Smooth muscle cell (in vitro differentiated cells): ENCODE results near the gene TIAM1. TPM values are rescaled to one million over a fixed set of nuclear protein-coding genes. Genes with fewer than 3 reads are reported as not detected.

ENCODE experiments used
- DNase-seq: peaks from one replicate; lab custom pipeline; 2025; ENCODE audit not compliant: unreplicated experiment; lab: John Stamatoyannopoulos, UW
- H2AFZ ChIP-seq: fragments of 200-600 bp; sonication (generic); 2 replicates; pipeline ENCODE4 v1.6.0; 2016; ENCODE audit warnings: antibody characterized with exemption, low read depth, mild to moderate bottlenecking
- H3F3A ChIP-seq: fragments of 200-600 bp; sonication (generic); 2 replicates; pipeline ENCODE4 v1.6.0; 2017; ENCODE audit warnings: antibody characterized with exemption, low read depth
- H3K27ac ChIP-seq: fragments of 200-600 bp; sonication (generic); 2 replicates; pipeline ENCODE4 v1.5.1; 2016; ENCODE audit warnings: low read depth, mild to moderate bottlenecking
- H3K27me3 ChIP-seq: fragments of 200-600 bp; sonication (generic); 2 replicates; pipeline ENCODE4 v1.6.1; 2016; ENCODE audit warnings: low read depth, mild to moderate bottlenecking
- H3K36me3 ChIP-seq: fragments of 200-600 bp; sonication (generic); 2 replicates; pipeline ENCODE4 v1.5.1; 2016; ENCODE audit warnings: low read depth
- H3K4me1 ChIP-seq: fragments of 200-600 bp; sonication (generic); 2 replicates; pipeline ENCODE4 v1.5.1; 2016; ENCODE audit warnings: low read depth
- H3K4me2 ChIP-seq: fragments of 200-600 bp; sonication (generic); 2 replicates; pipeline ENCODE4 v1.6.0; 2016; ENCODE audit warnings: mild to moderate bottlenecking
- H3K4me3 ChIP-seq: fragments of 200-600 bp; sonication (generic); 2 replicates; pipeline ENCODE4 v1.5.1; 2016; ENCODE audit warnings: mild to moderate bottlenecking
- H3K79me2 ChIP-seq: fragments of 200-600 bp; sonication (generic); 2 replicates; pipeline ENCODE4 v1.6.0; 2016; ENCODE audit warnings: low read depth, mild to moderate bottlenecking
- H3K9ac ChIP-seq: fragments of 200-600 bp; sonication (generic); 2 replicates; pipeline ENCODE4 v1.6.0; 2016; ENCODE audit warnings: low read depth
- H3K9me3 ChIP-seq: fragments of 200-600 bp; sonication (generic); replicated peaks from 2 replicates; pipeline ENCODE4 v1.5.1; 2016; ENCODE audit warnings: low read depth
- H4K20me1 ChIP-seq: fragments of 200-600 bp; sonication (generic); 2 replicates; pipeline ENCODE4 v1.6.0; 2016; ENCODE audit warnings: low read depth
- CTCF ChIP-seq: fragments of 200-600 bp; sonication (generic); IDR thresholded peaks from 2 replicates; pipeline ENCODE4 v1.5.1; 2017; ENCODE audit warnings: borderline replicate concordance, mild to moderate bottlenecking, antibody characterized with exemption; ENCODE audit not compliant: insufficient read depth, poor library complexity, severe bottlenecking
- WGBS: methylation state at CpG from one replicate; pipeline ENCODE4 v1.1.7; 2016; ENCODE audit warnings: low lambda C conversion rate; 5-methylcytosine and 5-hydroxymethylcytosine counted together
- polyA plus RNA-seq: library from polyadenylated mRNA; unstranded; fragments of >200 nt; fragmentation: Nextera tagmentation; extraction: Ambion mirVana; gene quantifications from 2 replicates; pipeline ENCODE4 v1.2.1, GENCODE V29; 2016
- total RNA-seq: library from RNA; depleted of rRNA; stranded (reverse); fragments of >200 nt; gene quantifications from 2 replicates; pipeline ENCODE4 v1.2.3, GENCODE V29; 2014

Gene TIAM1
- total and polyA plus RNA-seq, 2 experiments from 2014 or later: 3.2 to 12.9 TPM

- 94% methylated on average over 6 of the region's 6 CpGs for WGBS
- H3K27me3 ChIP-seq: no peaks in the 10 kb centered on the region
- no peaks in the 10 kb centered on the region for H3F3A ChIP-seq
- H3K4me3 ChIP-seq: no peak overlapping the region
- H3K9ac ChIP-seq: no peak overlapping the region
- H3K4me1 ChIP-seq: no peaks in the 10 kb centered on the region
- no peak overlapping the region for H3K4me2 ChIP-seq
- H2AFZ ChIP-seq: no peak overlapping the region
- no peak for DNase-seq
- H3K9me3 ChIP-seq: no peaks in the 10 kb centered on the region
- H4K20me1 ChIP-seq: no peaks in the 10 kb centered on the region
- no peaks in the 10 kb centered on the region for H3K36me3 ChIP-seq
- H3K27ac ChIP-seq: no peak overlapping the region
- no peak for TF ChIP-seq CTCF
- no peaks in the 10 kb centered on the region for H3K79me2 ChIP-seq
Measured at GRCh38 chr21:31297806-31298205, 46.3 kb downstream of the TIAM1 start.

GRCh38 chr21:31295676-31296075, 48.4 kb downstream of the TIAM1 start:
- H4K20me1 ChIP-seq: no peaks in the 10 kb centered on the region
- no peak overlapping the region for H3K4me3 ChIP-seq
- no peak for TF ChIP-seq CTCF
- no peaks in the 10 kb centered on the region for H3K36me3 ChIP-seq
- 98% methylated on average over 11 of the region's 11 CpGs for WGBS
- H3K27me3 ChIP-seq: no peaks in the 10 kb centered on the region
- H3K79me2 ChIP-seq: no peaks in the 10 kb centered on the region
- no peak overlapping the region for H3K27ac ChIP-seq
- H2AFZ ChIP-seq: no peak overlapping the region
- H3K9me3 ChIP-seq: no peaks in the 10 kb centered on the region
- H3K4me1 ChIP-seq: no peaks in the 10 kb centered on the region
- H3K4me2 ChIP-seq: no peak overlapping the region
- no peak for DNase-seq
- H3K9ac ChIP-seq: no peak overlapping the region
- no peaks in the 10 kb centered on the region for H3F3A ChIP-seq

- peak overlapping the region; percentile 3 for H3K9ac ChIP-seq
- peak overlapping the region; percentile 26 for H3K4me2 ChIP-seq
- H3K27ac ChIP-seq: peak overlapping the region; percentile 78
Measured at GRCh38 chr21:31294691-31295090, 49.4 kb downstream of the TIAM1 start.

More at GRCh38 chr21:31294691-31295090, 49.4 kb downstream of the TIAM1 start:
- no peaks in the 10 kb centered on the region for H3K36me3 ChIP-seq
- no peak for TF ChIP-seq CTCF
- H3K4me3 ChIP-seq: no peak overlapping the region
- H3K9me3 ChIP-seq: no peaks in the 10 kb centered on the region
- no peaks in the 10 kb centered on the region for H3F3A ChIP-seq
- H3K79me2 ChIP-seq: no peaks in the 10 kb centered on the region
- no peaks in the 10 kb centered on the region for H3K27me3 ChIP-seq
- no peaks in the 10 kb centered on the region for H4K20me1 ChIP-seq
- H3K4me1 ChIP-seq: no peaks in the 10 kb centered on the region
- H2AFZ ChIP-seq: no peak overlapping the region
- no peak for DNase-seq
- WGBS: 97% methylated on average over 11 of the region's 11 CpGs
